ENCODE data around the gene ZNF804A. TPM values are rescaled to one million over a fixed set of nuclear protein-coding genes. Genes with fewer than 3 reads are reported as not detected.

Gene ZNF804A
- total RNA-seq = not detected

DNA sequence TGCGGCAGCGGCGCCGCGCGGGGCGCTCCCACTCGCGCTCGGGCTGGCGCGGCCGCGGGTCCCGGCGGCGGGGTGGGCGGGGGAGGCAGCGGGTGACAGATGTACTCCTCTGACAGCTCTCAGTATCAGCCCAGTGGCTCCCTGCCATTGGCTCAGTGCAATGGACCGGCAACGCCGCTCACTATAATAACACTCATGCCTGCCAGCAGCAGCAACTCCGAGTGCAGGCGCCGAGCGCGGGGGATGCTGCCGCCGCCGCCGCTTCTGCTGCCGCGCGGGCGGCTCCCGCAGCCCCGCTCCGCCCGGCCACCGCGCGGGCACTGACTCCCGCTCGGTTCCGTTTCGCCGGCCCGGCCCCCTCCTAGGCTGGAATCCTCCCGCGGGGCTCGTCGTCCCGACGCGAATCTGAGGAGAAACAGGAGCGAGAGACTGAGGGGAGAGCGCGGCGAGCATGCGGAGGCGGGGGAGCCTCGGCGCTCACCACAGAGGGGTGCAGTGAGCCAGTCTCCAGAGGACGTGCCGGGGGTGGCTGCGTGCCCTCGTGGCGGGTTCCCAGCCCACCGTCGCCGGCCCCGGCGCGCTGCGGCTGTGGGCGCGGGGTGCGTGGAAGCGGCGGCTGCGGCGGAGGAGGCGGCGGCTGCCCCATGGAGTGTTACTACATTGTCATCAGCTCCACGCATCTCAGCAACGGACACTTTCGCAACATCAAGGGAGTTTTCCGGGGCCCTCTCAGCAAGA lies at the start of gene ZNF804A:
Gene ZNF804A, plus strand, starts transcription at position 214 of the 738 bp plus-strand sequence. Its CDS starts 431 bp downstream, at position 645.
- peak; percentile 61 for ATAC-seq

- no peak for ATAC-seq
Observed at GRCh38 chr2:184549153-184549552, 49.2 kb upstream of the ZNF804A start.

DNA sequence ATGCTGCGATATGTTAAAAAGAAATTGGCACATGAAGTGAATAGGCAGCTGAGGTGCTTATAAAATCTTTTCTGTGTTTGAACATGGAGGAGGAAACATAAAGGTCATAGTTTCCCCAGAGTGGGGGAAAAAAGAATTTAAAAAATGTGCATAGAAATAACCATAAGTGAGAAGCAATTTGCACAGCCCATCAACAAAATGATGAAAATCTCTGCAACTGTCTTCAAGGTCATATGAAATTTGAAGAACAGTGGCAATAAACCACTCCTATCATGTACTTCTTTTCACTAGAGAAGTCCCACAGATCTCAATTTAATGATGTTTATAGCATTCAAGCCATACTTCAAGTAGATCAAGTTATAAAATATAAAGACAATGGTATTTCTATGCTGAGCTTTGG lies 46.7 kb upstream of the ZNF804A start:
- ATAC-seq = no peak

GRCh38 chr2:184554736-184555135 lies 43.6 kb upstream of the ZNF804A start:
- ATAC-seq = no peak

DNA sequence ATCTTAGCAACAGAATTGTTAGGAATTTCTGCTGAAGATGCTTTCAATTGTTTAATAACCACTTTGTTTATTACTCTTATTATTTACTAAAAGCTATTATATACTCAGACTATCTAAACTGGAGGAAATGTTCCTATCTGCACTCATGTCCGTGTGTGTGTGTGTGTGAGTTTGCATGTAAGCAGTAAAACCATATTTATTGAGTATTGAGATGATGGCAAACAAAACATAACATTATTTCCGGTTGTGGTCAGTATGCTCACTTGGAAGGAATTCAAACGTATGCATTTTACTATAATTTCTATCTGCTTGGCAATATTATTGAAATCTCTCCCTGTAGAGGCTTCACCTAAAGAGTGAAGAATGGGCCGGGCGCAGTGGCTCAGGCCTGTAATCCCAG lies 43.0 kb upstream of the ZNF804A start:
- ATAC-seq = no peak

- no peak for ATAC-seq
Observed at GRCh38 chr2:184556639-184557038, 41.7 kb upstream of the ZNF804A start.

DNA sequence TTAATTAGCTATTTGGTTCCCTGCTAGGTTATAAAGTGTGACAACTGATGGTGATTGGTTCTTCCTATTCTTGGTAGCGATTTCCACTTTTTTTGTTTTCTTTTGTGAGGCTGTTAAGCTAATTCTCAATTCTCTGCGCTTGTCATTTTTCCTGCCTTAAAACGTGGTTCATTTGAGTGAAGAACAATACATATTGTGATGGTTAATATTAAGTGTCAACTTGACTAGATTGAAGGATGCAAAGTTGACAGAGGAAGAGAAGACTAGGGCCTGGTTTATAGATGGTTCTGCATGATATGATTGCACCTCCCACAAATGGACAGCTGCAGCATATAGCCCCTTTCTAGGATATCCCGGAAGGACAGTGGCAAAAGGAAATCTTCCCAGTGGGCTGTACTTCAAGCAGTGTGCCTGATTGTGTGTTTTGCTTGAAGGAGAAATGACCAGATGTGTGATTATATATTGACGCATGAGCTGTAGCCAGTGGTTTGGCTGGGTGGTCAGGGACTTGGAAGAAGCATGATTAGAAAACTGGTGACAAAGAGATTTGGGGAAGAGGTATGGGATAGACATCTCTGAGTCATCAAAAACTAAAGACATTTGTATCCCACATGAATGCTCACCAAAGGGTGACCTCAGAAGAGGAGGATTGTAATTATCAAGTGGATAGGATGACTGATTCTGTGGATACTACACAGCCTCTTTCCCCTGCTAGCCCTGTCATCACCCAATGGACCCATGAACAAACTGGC lies 39.4 kb upstream of the ZNF804A start:
- no peak for ATAC-seq

GRCh38 chr2:184560603-184561002 lies 37.7 kb upstream of the ZNF804A start:
- ATAC-seq = no peak

- ATAC-seq = no peak
Observed at GRCh38 chr2:184562532-184562931, 35.8 kb upstream of the ZNF804A start.

DNA sequence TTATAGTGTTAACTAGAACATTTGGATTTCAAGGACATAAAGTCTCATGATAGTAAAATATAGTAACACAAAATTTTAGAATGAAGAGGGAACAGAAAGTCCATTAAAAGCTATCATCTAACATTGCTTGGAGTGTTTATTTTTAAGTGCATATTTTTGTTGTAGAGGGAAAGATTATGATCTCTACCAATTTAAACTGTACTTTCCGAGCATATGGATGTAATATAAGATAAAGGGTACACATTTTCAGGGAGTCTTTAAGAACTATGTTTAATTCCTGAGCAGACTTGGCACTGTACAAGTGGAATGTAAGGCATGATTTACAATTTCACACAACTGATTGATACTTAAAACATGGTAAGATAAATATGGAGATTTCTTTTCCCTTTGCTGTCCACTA lies 34.2 kb upstream of the ZNF804A start:
- no peak for ATAC-seq

- no peak for ATAC-seq
Observed at GRCh38 chr2:184566716-184567115, 31.6 kb upstream of the ZNF804A start.

DNA sequence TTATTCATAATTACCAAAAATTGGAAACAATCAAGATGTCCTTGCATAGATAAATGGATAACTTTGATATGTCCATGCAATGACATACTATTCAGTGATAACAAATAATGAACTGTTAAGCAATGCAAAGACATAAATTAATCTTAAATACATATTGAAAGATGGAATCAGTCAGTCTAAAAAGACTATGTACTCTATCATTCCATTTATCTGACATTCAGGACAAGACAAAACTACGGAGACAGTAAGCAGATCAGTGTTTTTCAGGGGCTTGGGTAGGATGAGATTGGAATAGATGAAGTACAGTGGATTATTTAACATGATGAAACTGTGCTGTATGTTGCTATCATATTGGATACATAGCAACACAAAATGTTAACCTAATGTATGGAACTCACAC lies 21.3 kb upstream of the ZNF804A start:
- no peak for ATAC-seq

DNA sequence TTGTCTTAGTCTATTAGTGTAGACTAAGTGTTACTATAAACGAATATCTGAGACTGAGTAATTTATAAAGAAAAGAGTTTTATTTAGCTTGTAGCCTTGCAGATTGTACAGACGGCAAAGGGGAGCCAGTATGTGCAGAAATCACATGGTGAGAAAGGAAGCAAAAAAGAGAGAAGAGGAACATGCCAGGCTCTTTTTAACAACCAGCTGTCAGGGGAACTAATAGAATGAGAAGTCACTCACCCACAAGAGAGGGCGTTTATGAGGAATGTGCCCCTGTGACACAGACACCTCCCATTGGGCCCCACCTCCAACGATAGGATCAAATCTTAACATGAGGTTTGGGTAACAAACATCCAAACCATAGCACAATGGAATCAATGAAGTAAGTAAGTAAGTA lies 20.6 kb upstream of the ZNF804A start:
- ATAC-seq = no peak

GRCh38 chr2:184579226-184579625 lies 19.1 kb upstream of the ZNF804A start:
- no peak for ATAC-seq

DNA sequence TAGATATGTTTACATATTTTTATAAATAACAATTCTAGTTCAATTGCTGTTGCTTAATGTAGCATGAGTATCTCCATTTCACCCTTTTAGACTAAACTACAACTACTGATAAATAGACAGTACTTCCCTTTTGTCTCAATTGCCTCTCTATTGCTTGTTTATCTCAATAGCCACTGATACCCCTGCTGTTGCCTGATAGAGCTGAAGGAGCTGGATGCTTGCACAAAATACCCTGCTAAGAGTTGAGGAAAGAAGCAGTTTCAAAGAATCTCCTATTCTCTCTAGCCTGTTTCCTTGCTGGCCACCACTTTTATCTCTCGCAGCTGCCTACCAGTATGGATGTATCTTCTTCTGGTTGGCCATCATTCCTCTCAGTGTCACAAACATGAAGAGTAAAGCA lies 16.9 kb upstream of the ZNF804A start:
- no peak for ATAC-seq

- no peak for ATAC-seq
Observed at GRCh38 chr2:184589261-184589660, 9.1 kb upstream of the ZNF804A start.

GRCh38 chr2:184596819-184597411 lies 1.4 kb upstream of the ZNF804A start:
- ATAC-seq = no peak

- no peak for ATAC-seq
Observed at GRCh38 chr2:184597571-184597991, 748 bp upstream of the ZNF804A start.

DNA sequence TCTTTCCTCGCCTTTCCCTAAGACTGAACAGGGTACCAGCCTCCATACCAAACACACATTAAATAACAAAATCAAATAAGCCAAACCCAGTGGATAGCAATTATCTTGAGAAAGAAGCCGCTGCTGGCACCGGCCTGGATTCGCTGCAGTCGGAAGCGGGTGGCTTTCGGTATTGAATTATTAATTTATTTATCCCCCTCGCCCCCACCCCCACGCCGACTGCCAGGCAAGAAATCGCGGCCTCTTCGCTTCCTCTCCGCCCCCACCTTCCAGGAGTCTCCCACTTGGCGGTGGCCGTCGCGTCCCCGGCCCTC lies 370 bp upstream of the ZNF804A start:
- no peak for ATAC-seq

- no peak for ATAC-seq
Observed at GRCh38 chr2:184599054-184599871, 934 bp downstream of the ZNF804A start.

DNA sequence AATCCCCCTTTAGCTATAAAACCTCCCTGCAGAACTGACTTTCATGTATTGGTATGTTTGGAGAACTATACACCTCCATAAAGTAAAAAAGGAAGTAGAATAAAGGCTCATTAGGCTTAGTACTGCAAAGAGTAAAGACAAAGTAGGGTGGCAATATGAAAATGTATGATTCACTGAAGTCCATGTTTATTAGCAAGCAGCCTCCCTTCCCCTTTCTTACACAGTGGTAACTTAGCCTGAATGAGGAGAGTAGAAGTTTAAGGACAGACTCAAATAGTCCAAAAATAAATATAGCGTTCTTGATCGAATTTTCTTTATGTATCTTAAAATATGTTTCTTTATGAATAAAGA lies 1.5 kb downstream of the ZNF804A start:
- ATAC-seq = no peak

DNA sequence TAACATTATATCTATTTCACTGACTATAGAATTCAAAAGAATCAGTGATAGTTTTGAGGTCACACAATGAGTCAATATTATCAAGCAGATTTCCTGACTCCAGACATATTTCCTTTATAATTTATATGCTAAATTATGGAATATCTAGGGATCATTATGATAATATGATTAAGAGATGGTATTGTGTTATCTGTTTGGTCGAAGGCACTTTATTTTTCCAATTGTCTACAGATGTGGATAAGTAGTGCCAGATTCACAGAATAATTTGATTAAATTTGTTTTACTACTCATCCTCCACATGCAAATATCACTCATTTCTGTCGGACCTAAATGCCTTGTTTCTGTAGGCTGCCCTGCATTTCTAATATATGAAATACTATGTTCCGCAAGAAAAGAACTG lies 4.4 kb downstream of the ZNF804A start:
- ATAC-seq = no peak

DNA sequence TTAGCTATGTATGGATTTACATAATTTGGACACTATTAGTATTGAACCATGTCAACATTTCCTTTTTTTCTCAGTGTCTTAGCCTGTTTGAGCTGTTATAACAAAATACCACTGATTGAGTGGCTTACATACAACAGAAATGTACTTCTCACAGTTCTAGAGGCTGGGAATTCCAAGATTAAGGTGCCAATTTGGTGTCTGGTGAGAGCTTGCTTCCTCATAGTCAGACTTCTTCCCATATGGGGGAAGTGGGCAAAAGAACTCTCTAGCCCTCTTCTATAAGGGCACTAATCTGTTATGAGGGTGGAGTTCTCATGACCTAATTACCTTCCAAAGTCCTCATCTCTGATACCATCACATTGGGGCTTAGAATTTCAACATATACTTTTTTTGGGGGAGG lies 12.6 kb downstream of the ZNF804A start:
- ATAC-seq = no peak
